Neural cell (in vitro differentiated cells): ENCODE measurements around the gene MS4A18.

Source experiments
- CTCF ChIP-seq: fragments of 450-650 bp; IDR thresholded peaks from 2 replicates; pipeline ENCODE4 v1.5.1; 2014; ENCODE audit warnings: antibody characterized with exemption, mild to moderate bottlenecking, moderate library complexity; ENCODE audit not compliant: poor library complexity, severe bottlenecking
- EZH2 ChIP-seq: fragments of 200-600, 300-800 bp; shearing (Covaris generic), sonication (generic); IDR thresholded peaks from 2 replicates; pipeline ENCODE4 v1.6.1; 2014; ENCODE audit warnings: antibody characterized with exemption, low read length, borderline replicate concordance, mild to moderate bottlenecking; ENCODE audit not compliant: insufficient read depth, poor library complexity, severe bottlenecking
- POLR2AphosphoS5 ChIP-seq: IDR thresholded peaks from 2 replicates; pipeline ENCODE4 v1.6.1; 2012

GRCh38 chr11:60756307-60757032 lies 31.9 kb downstream of the MS4A18 start, which contains the start of gene MS4A15:
- no peak for TF ChIP-seq CTCF
- TF ChIP-seq EZH2: no peak
- no peak for TF ChIP-seq POLR2AphosphoS5
